Prostate gland (tissue), 2 donors: ENCODE measurements around the gene TMEM179B.
A peak's percentile ranks its signal among the peaks of the same experiment; 100 is the strongest.

ENCODE experiments used
- CTCF ChIP-seq, 4 experiments: fragments of 200-600 bp in 2 of 4; fragments of 450-650 bp in 2 of 4; sonication (generic) in 2 of 4; IDR thresholded peaks; 1 replicate in 3 of 4; 2 replicates in 1 of 4; pipeline ENCODE4 v1.5.1; 2016 to 2019; ENCODE audit warnings: antibody characterized with exemption in 4 of 4, mild to moderate bottlenecking in 2 of 4, moderate library complexity in 2 of 4
- POLR2A ChIP-seq: fragments of 450-650 bp; IDR thresholded peaks from one replicate; pipeline ENCODE4 v1.6.1; 2016; ENCODE audit warnings: antibody characterized with exemption, mild to moderate bottlenecking

GRCh38 chr11:62787005-62787759 is at the start of gene TMEM179B:
- peak in 3 of 4 experiments; percentile 34 to 77 (median 59) for TF ChIP-seq CTCF (IDR thresholded peaks at IDR 0.05)
- peak; percentile 98 for TF ChIP-seq POLR2A
